A549 treated with Mapracorat at 1 μM for 4 hours (cell line): Measurements from ENCODE around the gene LHX2. TPM values are rescaled to one million over a fixed set of nuclear protein-coding genes. Genes with fewer than 3 reads are reported as not detected.

ENCODE experiments used
- total RNA-seq: library from RNA; stranded (reverse); fragments of 200-300 nt; extraction: Qiagen RNA extraction; gene quantifications from 5 replicates; pipeline ENCODE4 v1.2.3, GENCODE V29; 2022

LHX2 gene, protein sequence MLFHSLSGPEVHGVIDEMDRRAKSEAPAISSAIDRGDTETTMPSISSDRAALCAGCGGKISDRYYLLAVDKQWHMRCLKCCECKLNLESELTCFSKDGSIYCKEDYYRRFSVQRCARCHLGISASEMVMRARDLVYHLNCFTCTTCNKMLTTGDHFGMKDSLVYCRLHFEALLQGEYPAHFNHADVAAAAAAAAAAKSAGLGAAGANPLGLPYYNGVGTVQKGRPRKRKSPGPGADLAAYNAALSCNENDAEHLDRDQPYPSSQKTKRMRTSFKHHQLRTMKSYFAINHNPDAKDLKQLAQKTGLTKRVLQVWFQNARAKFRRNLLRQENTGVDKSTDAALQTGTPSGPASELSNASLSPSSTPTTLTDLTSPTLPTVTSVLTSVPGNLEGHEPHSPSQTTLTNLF
- total RNA-seq = 4.0 to 5.3 TPM (median 4.7 TPM) in 5 replicates

DNA sequence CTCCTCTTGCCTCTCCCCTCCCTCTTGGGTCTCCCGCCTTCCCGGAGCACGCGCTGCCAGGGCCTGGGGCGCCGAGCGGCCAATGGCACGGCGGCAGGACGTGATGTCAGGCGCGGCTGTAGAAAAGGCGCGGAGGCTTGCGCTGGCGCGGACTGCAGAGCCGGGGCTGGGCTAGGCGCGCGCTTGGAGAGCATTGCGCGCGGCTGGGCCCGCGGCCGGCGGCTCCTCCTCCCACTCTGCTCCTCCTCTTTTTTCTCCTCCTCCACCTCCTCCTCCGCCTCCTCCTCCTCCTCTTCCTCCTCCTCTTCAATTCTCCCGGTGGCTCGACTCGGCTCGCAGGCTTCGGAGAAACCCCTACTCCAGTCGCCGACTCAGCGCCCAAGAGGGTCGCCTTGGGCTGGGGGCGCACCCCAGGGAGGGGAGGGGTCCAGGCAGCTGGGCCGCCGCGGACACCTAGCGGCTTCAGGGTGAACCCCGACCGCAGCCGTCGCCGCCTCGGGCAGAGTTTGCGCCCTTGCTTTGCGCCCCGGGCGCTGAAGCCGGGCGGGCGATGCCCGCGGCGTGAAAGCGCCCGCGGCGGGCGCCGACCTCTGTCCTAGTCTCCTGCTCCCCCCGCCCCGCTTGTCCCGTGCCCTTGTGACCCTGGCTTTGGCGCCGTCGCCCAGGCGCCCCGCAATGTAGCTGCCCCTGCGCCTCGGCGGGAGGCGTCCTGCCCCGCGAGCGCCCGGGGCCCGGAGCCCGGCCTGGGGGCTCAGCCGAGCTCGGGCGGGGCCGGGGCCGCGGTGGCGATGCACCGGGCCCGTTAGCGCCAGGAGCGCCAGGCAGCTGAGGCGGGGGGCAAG is at the start of gene LHX2:
Gene LHX2 (plus strand): TSS at position 309 of the 842 bp plus-strand sequence. CDS start 581 bp downstream, outside the sequence.

Other genes with a start within 250 kb of the LHX2 start
- 9.5 to 11.4 TPM (median 10.4 TPM) in 5 replicates for gene DENND1A, start 81.6 kb upstream of the LHX2 start, total RNA-seq
- 50.7 to 74.7 TPM (median 67.2 TPM) in 5 replicates for gene NEK6, start 246.2 kb downstream of the LHX2 start, total RNA-seq